HG03565 (cell line): ENCODE results near the gene RBM7.

Source experiments
- ATAC-seq: cut with Tn5 transposase; IDR thresholded peaks from one replicate; pipeline ENCODE4 v1.9.1; 2021; ENCODE audit warnings: mild to moderate bottlenecking, moderate library complexity; ENCODE audit not compliant: unreplicated experiment

Gene RBM7

GRCh38 chr11:114395736-114396135, 4.7 kb upstream of the RBM7 start:
- no peak for ATAC-seq

GRCh38 chr11:114396916-114397315, 3.5 kb upstream of the RBM7 start:
- ATAC-seq = no peak

GRCh38 chr11:114397349-114397982, 3.0 kb upstream of the RBM7 start:
- no peak for ATAC-seq

GRCh38 chr11:114398303-114398920, 2.1 kb upstream of the RBM7 start:
- ATAC-seq = no peak

- ATAC-seq = peak; percentile 3
These were observed 813 bp upstream of the RBM7 start for GRCh38 chr11:114399490-114400215.

GRCh38 chr11:114400915-114401223, 403 bp downstream of the RBM7 start:
- no peak for ATAC-seq

- ATAC-seq = no peak
These were observed 845 bp downstream of the RBM7 start for GRCh38 chr11:114401311-114401710.

GRCh38 chr11:114412946-114413345, 12.5 kb downstream of the RBM7 start:
- no peak for ATAC-seq

GRCh38 chr11:114413958-114414357, 13.5 kb downstream of the RBM7 start:
- no peak for ATAC-seq

- no peak for ATAC-seq
These were observed 16.0 kb downstream of the RBM7 start for GRCh38 chr11:114416441-114416961.

- ATAC-seq = no peak
These were observed 25.8 kb downstream of the RBM7 start for GRCh38 chr11:114426280-114426679.

GRCh38 chr11:114430290-114430689, 29.8 kb downstream of the RBM7 start:
- ATAC-seq = no peak

GRCh38 chr11:114432893-114433292, 32.4 kb downstream of the RBM7 start:
- ATAC-seq = no peak

- ATAC-seq = no peak
These were observed 32.9 kb downstream of the RBM7 start for GRCh38 chr11:114433376-114433775.

GRCh38 chr11:114438303-114438702, 37.8 kb downstream of the RBM7 start:
- ATAC-seq = no peak

- ATAC-seq = peak; percentile 99
These were observed 39.0 kb downstream of the RBM7 start, which contains the start of gene REXO2 for GRCh38 chr11:114439229-114440120. Gene REXO2, plus strand, starts transcription at chr11:114439467. Its CDS starts 62 bp downstream, at chr11:114439529.

- no peak for ATAC-seq
These were observed 39.8 kb downstream of the RBM7 start for GRCh38 chr11:114440121-114440860.

GRCh38 chr11:114440971-114441763, 40.7 kb downstream of the RBM7 start:
- ATAC-seq = no peak

GRCh38 chr11:114441921-114442320, 41.5 kb downstream of the RBM7 start:
- ATAC-seq = no peak
